ENCODE measurements around the gene FAM174B.
"Not testable (repeated sequence)": the region's sequence is repeated elsewhere in the genome, so short reads cannot be mapped to it uniquely, and the experiment has no call there.

FAM174B gene

GRCh38 chr15:92617549-92618520 lies 37.7 kb downstream of the FAM174B start:
- DNase-seq = no peak

- DNase-seq = no peak
These were observed 38.7 kb downstream of the FAM174B start for GRCh38 chr15:92616621-92617548.

GRCh38 chr15:92614791-92615785 lies 40.5 kb downstream of the FAM174B start:
- DNase-seq = no peak

- no peak for DNase-seq
These were observed 41.3 kb downstream of the FAM174B start for GRCh38 chr15:92614301-92614700.

GRCh38 chr15:92613841-92614240 lies 41.7 kb downstream of the FAM174B start:
- DNase-seq = no peak

- DNase-seq = no peak
These were observed 42.7 kb downstream of the FAM174B start for GRCh38 chr15:92612891-92613290.

- DNase-seq = no peak
These were observed 43.4 kb downstream of the FAM174B start for GRCh38 chr15:92611995-92612745.

GRCh38 chr15:92611150-92611549 lies 44.4 kb downstream of the FAM174B start:
- no peak for DNase-seq

GRCh38 chr15:92610101-92610520 lies 45.5 kb downstream of the FAM174B start:
- no peak for DNase-seq

- no peak for DNase-seq
These were observed 46.5 kb downstream of the FAM174B start for GRCh38 chr15:92608866-92609700.

- DNase-seq = not testable (repeated sequence)
These were observed 48.8 kb downstream of the FAM174B start for GRCh38 chr15:92606836-92607150.

GRCh38 chr15:92606126-92606835 lies 49.3 kb downstream of the FAM174B start:
- no peak for DNase-seq

GRCh38 chr15:92605225-92605944 lies 50.2 kb downstream of the FAM174B start:
- DNase-seq = no peak

GRCh38 chr15:92603743-92604470 lies 51.7 kb downstream of the FAM174B start:
- DNase-seq = no peak

- no peak for DNase-seq
These were observed 52.3 kb downstream of the FAM174B start for GRCh38 chr15:92603278-92603677.

- DNase-seq = no peak
These were observed 53.3 kb downstream of the FAM174B start for GRCh38 chr15:92602267-92602593.

GRCh38 chr15:92601592-92602266 lies 53.8 kb downstream of the FAM174B start:
- DNase-seq = no peak

- DNase-seq = no peak
These were observed 54.7 kb downstream of the FAM174B start for GRCh38 chr15:92600856-92601255.
